Measurements from ENCODE around the gene CYTH3.
"Not testable (repeated sequence)": the region's sequence is repeated elsewhere in the genome, so short reads cannot be mapped to it uniquely, and the experiment has no call there.

The CYTH3 gene

GRCh38 chr7:6291531-6291930, 19.1 kb upstream of the CYTH3 start:
- TF ChIP-seq, protein P1, sequence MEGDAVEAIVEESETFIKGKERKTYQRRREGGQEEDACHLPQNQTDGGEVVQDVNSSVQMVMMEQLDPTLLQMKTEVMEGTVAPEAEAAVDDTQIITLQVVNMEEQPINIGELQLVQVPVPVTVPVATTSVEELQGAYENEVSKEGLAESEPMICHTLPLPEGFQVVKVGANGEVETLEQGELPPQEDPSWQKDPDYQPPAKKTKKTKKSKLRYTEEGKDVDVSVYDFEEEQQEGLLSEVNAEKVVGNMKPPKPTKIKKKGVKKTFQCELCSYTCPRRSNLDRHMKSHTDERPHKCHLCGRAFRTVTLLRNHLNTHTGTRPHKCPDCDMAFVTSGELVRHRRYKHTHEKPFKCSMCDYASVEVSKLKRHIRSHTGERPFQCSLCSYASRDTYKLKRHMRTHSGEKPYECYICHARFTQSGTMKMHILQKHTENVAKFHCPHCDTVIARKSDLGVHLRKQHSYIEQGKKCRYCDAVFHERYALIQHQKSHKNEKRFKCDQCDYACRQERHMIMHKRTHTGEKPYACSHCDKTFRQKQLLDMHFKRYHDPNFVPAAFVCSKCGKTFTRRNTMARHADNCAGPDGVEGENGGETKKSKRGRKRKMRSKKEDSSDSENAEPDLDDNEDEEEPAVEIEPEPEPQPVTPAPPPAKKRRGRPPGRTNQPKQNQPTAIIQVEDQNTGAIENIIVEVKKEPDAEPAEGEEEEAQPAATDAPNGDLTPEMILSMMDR (IDR thresholded peaks at IDR 0.05; ENCODE audit: insufficient read depth, low read depth, low read length, missing control alignments): no peak

DNA sequence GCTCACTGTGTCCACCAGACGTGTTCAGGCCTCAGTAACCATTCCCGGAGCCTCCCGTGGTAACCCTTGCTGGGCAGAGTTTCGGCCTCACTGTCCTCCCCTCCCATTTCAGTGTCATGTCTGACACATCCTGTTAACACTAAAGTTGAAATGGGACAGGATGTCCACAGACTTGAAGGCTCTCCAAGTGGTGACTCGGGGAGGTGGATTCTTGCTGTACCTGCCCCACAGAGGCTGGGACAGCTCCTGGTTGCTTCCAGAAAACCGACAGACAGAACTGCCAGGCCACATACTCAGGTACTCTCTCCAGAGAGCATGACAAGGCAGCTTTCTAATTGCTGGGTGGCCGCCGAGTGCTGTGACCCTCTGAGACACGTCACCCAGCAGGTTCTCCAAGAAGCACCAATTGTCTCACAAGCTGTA, 17.9 kb upstream of the CYTH3 start:
- TF ChIP-seq, protein P1 (IDR thresholded peaks at IDR 0.05; ENCODE audit: insufficient read depth, low read depth, low read length, missing control alignments): no peak
- peak; percentile 65 for DNase-seq (ENCODE audit: low read depth)
- no peak overlapping the region for H3K4me3 ChIP-seq (ENCODE audit: low read length)

More at GRCh38 chr7:6291531-6291930, 19.1 kb upstream of the CYTH3 start:
- no peak for DNase-seq (ENCODE audit: low read depth)
- no peak overlapping the region for H3K4me3 ChIP-seq (ENCODE audit: low read length)

GRCh38 chr7:6288270-6288860, 15.9 kb upstream of the CYTH3 start:
- H3K4me3 ChIP-seq (ENCODE audit: low read length): no peak overlapping the region
- no peak for DNase-seq (ENCODE audit: low read depth)
- TF ChIP-seq, protein P1 (IDR thresholded peaks at IDR 0.05; ENCODE audit: insufficient read depth, low read depth, low read length, missing control alignments): no peak

DNA sequence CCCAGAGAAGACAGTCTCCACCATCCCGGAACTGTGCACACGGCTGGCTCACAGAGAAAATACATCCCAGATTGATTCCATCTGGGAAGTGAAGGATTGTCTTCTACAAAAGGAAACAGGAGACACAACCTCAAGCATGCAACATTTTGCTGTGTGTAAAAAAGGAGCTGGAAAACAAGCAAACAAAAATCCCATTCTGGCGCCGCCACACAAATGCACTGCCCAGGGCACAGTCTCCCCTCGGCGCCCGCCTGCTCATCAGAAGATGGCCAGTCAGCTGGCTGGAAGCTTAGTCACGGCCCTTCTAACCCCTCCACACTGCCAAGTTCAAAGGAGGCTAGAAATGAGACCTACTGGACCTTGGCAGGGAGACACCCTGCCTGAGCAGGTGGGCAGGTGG, 14.1 kb upstream of the CYTH3 start:
- no peak overlapping the region for H3K4me3 ChIP-seq (ENCODE audit: low read length)
- TF ChIP-seq, protein P1 (IDR thresholded peaks at IDR 0.05; ENCODE audit: insufficient read depth, low read depth, low read length, missing control alignments): no peak
- DNase-seq (ENCODE audit: low read depth): no peak

- TF ChIP-seq, protein P1 (IDR thresholded peaks at IDR 0.05; ENCODE audit: insufficient read depth, low read depth, low read length, missing control alignments): no peak
- DNase-seq (ENCODE audit: low read depth): peak; percentile 69
- no peak overlapping the region for H3K4me3 ChIP-seq (ENCODE audit: low read length)
Observed at GRCh38 chr7:6284461-6285360, 12.3 kb upstream of the CYTH3 start.

GRCh38 chr7:6284055-6284400, 11.6 kb upstream of the CYTH3 start:
- DNase-seq (ENCODE audit: low read depth): peak; percentile 72
- TF ChIP-seq, protein P1 (IDR thresholded peaks at IDR 0.05; ENCODE audit: insufficient read depth, low read depth, low read length, missing control alignments): no peak
- H3K4me3 ChIP-seq (ENCODE audit: low read length): no peak overlapping the region

DNA sequence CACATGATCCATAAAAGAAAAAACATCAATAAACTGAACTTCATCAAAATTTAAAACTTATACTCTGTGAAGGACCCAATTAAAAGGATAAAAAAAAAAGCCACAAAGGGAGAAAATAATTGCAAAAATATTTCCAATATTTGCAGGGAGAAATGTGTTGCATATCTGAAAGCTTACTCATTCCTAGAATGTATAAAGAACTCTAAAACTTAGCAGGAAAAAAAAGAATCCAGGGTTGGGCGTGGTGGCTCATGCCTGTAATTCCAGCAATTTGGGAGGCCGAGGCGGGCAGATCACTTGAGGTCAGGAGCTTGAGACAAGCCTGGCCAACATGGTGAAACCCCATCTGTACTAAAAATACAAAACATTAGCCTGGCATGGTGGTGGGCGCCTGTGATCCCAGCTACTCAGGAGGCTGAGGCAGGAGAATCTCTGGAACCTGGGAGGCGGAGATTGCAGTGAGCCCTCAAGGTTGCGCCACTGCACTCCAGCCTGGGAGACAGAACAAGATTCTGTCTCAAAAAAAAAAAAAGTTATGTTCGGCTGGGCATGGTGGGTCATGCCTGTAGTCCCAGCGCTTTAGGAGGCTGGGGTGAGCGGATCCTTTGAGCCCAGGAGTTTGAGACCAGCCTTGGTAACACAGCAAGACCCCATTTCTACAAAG, 11.1 kb upstream of the CYTH3 start:
- DNase-seq (ENCODE audit: low read depth): peak; percentile 68
- H3K4me3 ChIP-seq (ENCODE audit: low read length): not testable (repeated sequence)

Data from epithelial cell of esophagus (primary cell).